Muscle of leg (tissue), 11 donors: Measurements from ENCODE around the gene TRAF7. TPM values are rescaled to one million over a fixed set of nuclear protein-coding genes. Genes with fewer than 3 reads are reported as not detected.
A peak's percentile ranks its signal among the peaks of the same experiment; 100 is the strongest.

ENCODE experiments used
- DNase-seq: peaks from one replicate; pipeline ENCODE4 v3.0.0; 2013
- H3K27ac ChIP-seq: one replicate; pipeline ENCODE4 v1.5.1; 2013; ENCODE audit warnings: mild to moderate bottlenecking, low read length, control low read depth
- H3K27me3 ChIP-seq: one replicate; pipeline ENCODE4 v1.6.1; 2013; ENCODE audit warnings: low read length; ENCODE audit not compliant: control insufficient read depth, insufficient read depth
- H3K36me3 ChIP-seq: one replicate; pipeline ENCODE4 v1.6.1; 2013; ENCODE audit warnings: low read length; ENCODE audit not compliant: control insufficient read depth, insufficient read depth
- H3K4me1 ChIP-seq: one replicate; pipeline ENCODE4 v1.6.1; 2013; ENCODE audit warnings: low read length; ENCODE audit not compliant: control insufficient read depth, insufficient read depth
- H3K4me3 ChIP-seq: one replicate; pipeline ENCODE4 v1.5.1; 2013; ENCODE audit warnings: low read length, control low read depth
- H3K9me3 ChIP-seq: replicated peaks from 2 replicates; pipeline ENCODE4 v1.6.1; 2013; ENCODE audit warnings: low read depth, low read length; ENCODE audit not compliant: control insufficient read depth
- WGBS: methylation state at CpG from one replicate; pipeline ENCODE4 v1.1.5; 2013; ENCODE audit warnings: missing lambda C conversion rate; ENCODE audit not compliant: insufficient coverage; 5-methylcytosine and 5-hydroxymethylcytosine counted together
- polyA plus RNA-seq, 8 donors: library from polyadenylated mRNA; unstranded; fragments of 120-200 nt; gene quantifications; one replicate each; pipeline versions ENCODE4 v1.2.1 to v1.2.3, GENCODE V29; 2013; ENCODE audit warnings: inconsistent platforms in 1 of 8, low replicate concordance in 1 of 8; ENCODE audit not compliant: insufficient read length in 8 of 8, insufficient read depth in 1 of 8
- total RNA-seq: library from RNA; stranded (reverse); fragments of 120-200 nt; gene quantifications from one replicate; pipeline ENCODE4 v1.2.4, GENCODE V29; 2013

TRAF7 gene
- total and polyA plus RNA-seq, 9 donors: 29.0 to 52.6 (median 44.5) TPM

DNA sequence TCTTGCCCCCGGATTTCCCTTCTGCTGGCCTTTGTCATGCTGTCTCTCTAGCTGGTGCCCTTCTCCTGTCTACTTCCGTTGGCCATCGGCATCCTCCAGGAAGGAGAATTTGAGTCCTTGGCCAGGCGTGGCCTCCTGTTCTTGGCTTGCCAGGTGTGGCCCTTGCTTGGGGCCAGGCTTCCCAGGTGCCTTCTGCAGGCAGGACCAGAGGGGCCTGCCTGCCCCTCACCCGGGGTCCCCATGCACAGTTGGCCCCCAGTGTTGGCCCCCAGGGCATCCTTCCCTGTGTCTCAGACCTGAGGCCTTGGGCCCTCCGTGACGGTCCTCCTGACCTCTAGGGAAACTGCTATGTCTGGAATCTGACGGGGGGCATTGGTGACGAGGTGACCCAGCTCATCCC lies 52.3 kb downstream of the TRAF7 start:
- Histone ChIP-seq H3K4me3 (no peak overlapping the region), H3K27ac (no peak overlapping the region), H3K36me3 (peaks cover 43% of the 10 kb centered on the region), H3K9me3 (no peaks in the 10 kb centered on the region), H3K4me1 (peaks cover 56% of the 10 kb centered on the region), H3K27me3 (no peaks in the 10 kb centered on the region)
- 89% methylated on average over 5 of the region's 9 CpGs for WGBS
- DNase-seq: no peak

DNA sequence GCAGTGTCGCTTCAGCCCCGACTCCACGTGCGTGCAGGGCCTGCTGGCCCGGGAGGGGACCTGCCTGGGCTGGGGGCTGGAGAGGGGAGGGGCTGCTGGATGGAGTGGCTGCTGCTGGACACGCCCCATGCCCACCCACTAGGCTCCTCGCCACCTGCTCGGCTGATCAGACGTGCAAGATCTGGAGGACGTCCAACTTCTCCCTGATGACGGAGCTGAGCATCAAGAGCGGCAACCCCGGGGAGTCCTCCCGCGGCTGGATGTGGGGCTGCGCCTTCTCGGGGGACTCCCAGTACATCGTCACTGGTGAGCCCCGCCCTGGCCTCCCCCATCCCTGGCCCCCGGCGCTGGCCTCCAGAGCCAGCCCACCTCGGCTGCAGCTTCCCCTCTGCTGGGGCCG lies 52.7 kb downstream of the TRAF7 start:
- Histone ChIP-seq H3K27ac (no peak overlapping the region), H3K9me3 (no peaks in the 10 kb centered on the region), H3K36me3 (peaks cover 43% of the 10 kb centered on the region), H3K4me1 (peaks cover 61% of the 10 kb centered on the region), H3K4me3 (no peak overlapping the region), H3K27me3 (no peaks in the 10 kb centered on the region)
- 53% methylated on average over 21 of the region's 23 CpGs for WGBS
- DNase-seq: no peak

DNA sequence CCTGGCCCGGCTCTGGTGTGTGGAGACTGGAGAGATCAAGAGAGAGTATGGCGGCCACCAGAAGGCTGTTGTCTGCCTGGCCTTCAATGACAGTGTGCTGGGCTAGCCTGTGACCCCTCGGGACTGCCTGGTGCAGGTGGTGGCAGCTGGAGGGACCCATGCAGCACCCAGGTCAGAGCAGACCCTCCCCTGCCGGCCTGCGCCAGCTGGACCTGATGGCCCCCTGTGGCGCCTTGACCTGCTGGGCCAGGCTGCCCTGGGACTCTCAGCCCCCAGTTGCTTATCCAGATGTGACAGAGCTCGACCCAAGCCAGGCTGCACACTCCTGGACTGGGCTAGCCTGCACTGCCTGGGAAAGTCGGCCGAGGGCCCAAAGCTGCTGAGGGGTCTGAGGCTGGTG lies 53.2 kb downstream of the TRAF7 start:
- no peaks in the 10 kb centered on the region for H3K9me3 ChIP-seq
- peaks cover 65% of the 10 kb centered on the region for H3K4me1 ChIP-seq
- no peak for DNase-seq
- WGBS: 85% methylated on average over 7 of the region's 9 CpGs
- peaks cover 43% of the 10 kb centered on the region for H3K36me3 ChIP-seq
- H3K27me3 ChIP-seq: no peaks in the 10 kb centered on the region
- no peak overlapping the region for H3K27ac ChIP-seq
- H3K4me3 ChIP-seq: no peak overlapping the region

DNA sequence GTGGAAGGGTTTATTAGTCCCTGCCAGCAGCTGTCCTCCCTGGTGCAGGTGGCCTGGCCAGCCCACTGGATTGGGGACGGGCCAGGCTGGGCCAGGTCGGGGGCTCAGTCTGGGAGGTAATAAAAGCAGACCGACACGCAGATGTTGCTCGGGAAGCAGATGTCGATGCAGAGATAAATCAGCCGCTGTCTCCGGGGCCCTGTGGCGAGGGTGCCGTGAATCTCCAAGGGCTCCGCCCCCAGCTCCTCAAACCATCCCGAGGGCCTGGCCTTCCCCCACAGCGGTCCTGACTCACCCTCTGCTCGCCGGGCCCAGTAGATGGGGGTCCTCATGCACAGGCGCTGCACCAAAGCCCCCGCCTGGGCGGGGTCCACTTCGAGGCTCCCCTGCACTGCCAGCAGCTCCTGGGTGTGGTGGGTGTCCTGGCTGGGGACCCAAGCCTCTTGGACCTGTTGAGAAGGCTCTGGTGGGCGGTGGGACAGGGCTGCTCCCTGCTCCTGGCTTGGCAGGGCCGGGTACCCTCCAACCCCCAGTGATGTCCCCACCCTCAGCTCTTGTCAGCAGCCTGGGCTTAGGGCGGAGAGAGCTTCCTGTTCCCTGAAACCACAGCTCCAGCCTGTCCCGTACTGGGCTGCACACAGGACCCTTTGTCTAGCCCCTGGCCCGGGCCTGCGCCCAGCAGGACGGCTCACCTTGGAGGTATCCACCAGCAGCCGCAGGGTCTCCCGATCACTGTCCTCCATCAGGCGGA lies 53.9 kb downstream of the TRAF7 start:
- Histone ChIP-seq H3K27ac (no peak overlapping the region), H3K4me1 (peaks cover 66% of the 10 kb centered on the region)
- WGBS: 65% methylated on average over 29 of the region's 29 CpGs

DNA sequence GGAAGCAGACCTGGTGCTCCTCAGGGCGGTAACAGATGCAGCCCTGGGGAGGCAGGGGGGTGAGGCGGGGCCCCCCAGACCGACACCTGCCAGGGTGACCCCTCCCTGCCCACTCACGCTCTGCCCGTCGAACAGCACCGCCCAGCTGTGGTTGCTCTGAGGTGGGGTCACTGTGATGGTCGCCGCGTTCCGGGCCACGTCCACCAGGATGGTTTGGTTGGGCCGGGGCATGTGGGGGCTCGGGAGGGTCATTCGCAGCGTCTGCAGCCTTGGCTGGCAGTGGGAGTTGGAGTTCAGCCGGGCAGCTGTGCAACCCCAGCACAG lies 54.4 kb downstream of the TRAF7 start:
- H3K9me3 ChIP-seq: no peaks in the 10 kb centered on the region
- H3K4me1 ChIP-seq: peaks cover 61% of the 10 kb centered on the region
- 81% methylated on average over 13 of the region's 17 CpGs for WGBS
- no peak overlapping the region for H3K4me3 ChIP-seq
- DNase-seq: no peak
- H3K27ac ChIP-seq: no peak overlapping the region
- H3K36me3 ChIP-seq: peaks cover 43% of the 10 kb centered on the region
- no peaks in the 10 kb centered on the region for H3K27me3 ChIP-seq

More for the DNA sequence above, 53.9 kb downstream of the TRAF7 start:
- H3K4me3 ChIP-seq: no peak overlapping the region
- peaks cover 43% of the 10 kb centered on the region for H3K36me3 ChIP-seq
- DNase-seq: no peak
- no peaks in the 10 kb centered on the region for H3K27me3 ChIP-seq
- no peaks in the 10 kb centered on the region for H3K9me3 ChIP-seq

DNA sequence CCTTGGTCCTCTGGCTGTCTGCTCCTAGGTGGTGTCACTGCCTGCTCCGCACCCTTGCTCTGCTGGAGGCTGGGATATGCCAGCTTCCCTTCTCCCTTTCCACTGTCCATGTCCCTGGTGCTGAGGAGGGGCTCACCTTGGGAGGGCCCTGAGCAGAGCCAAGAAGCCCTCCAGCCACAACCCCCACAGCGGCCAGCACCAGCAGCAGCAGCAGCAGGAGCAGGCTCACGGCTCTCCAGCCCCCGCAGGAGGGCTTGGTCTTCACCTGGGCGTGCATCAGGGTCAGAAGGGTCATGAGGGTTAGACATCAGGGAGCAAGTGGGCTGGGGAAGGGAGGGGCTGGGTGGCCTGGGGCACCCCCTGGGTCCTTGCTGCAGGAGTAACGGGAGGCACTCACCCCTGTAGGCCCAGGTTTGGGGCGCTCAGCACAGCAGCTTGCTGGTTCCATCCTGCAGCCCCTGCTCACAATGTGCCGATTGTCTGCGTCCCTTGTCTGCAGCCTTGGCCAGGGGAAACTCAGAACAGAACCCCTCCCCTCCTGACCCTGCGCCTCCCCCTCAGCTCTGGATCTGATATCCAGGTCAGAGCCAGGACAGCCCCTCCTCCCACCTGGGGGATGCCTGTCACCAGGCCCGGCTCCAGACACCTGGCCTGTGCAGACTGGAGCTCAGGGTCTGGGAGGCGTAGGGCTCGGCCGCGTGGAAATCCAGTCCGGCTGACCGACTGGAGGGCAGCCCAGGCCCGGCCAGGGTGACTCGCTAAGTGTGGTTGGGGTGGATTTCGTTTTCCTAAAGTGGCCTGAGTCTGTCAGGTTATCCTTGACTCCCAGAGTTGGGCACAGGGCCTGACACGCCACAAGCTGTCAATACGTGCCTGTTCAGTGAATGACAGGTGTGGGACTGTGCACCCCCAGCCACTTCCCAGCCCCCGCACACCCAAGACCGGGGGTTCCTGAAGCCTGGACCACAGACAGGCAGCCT lies 55.1 kb downstream of the TRAF7 start, which contains the start of gene BRICD5:
Gene BRICD5, minus strand, starts transcription at position 478 of the 980 bp plus-strand sequence. Its CDS starts 30 bp downstream, at position 448.
- no peak for DNase-seq
- Histone ChIP-seq H3K36me3 (peaks cover 43% of the 10 kb centered on the region), H3K4me1 (peaks cover 61% of the 10 kb centered on the region), H3K9me3 (no peaks in the 10 kb centered on the region), H3K27ac (peak within 1 kb of the TSS; percentile 68), H3K4me3 (no peak within 1 kb of the TSS), H3K27me3 (no peaks in the 10 kb centered on the region)
- 48% methylated on average over 16 of the region's 24 CpGs for WGBS

DNA sequence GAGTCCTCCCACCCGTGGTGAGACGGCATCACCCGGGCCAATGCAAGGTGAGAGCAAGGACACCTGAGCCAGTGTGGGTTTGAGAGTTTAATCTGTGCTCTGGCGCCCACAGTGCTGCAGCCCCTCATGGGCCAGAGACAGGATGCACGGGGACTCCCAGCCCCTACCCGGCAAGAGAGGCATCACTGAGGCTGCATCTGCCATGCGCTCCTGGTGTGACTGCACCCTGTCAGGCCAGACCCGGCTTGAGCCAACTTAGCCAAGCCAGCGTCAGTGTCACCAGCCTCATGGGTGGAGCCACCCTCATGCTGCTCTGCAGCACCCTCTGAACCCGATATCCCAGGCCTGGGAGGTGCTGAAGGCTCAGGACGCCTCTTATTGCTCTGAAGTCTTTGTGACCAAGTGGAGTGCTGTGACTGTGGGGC lies 56.4 kb downstream of the TRAF7 start:
- no peaks in the 10 kb centered on the region for H3K27me3 ChIP-seq
- H3K36me3 ChIP-seq: peaks cover 39% of the 10 kb centered on the region
- no peaks in the 10 kb centered on the region for H3K9me3 ChIP-seq
- H3K27ac ChIP-seq: peak overlapping the region; percentile 68
- 79% methylated on average over 9 of the region's 11 CpGs for WGBS
- DNase-seq: no peak
- no peak overlapping the region for H3K4me3 ChIP-seq
- peaks cover 50% of the 10 kb centered on the region for H3K4me1 ChIP-seq

DNA sequence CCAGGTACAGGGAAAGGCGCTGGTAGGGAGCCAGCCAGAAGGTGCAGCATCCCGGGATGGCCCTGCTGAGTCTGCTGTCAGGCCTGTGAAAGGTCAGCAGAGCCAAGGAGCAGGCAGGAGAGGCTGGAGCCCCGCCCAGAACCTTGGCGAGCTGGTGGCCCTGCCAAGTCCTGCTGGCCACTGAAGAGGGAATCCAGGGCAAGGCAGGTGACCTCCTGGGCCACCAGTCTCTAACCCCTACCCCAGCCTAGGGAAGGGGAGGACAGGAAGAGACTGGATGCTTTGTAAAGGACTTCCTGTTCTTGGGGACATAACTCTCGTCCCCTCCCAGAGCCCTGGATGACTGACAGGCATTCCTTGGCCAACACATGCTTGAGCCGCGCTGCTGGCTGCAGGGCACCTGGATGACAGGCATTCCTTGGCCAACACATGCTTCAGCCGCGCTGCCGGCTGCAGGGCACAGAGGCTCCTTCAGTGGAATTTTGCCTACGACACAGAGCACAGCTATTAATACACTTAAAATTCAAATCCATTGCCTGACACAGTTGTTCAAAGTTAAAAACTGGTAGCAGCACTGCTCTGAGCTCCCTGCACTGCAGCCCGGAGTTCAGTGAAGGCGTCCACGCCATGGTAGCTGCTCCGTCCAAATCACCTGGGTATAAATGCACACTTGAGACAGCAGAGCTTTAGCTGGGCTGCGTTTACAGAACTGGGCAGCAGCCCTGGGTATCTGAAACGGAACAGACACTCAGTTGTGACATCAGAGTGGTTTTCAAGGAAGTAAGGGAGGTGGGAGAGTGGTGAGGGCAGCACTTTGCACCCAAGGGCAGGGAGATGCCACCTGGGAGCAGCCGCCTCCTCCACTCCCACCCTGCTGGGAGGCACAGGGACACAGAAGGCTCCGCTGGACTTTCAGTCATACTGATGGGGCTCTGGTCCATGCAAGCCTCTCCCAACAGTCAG lies 57.1 kb downstream of the TRAF7 start:
- DNase-seq: peak; percentile 74
- Histone ChIP-seq H3K36me3 (peaks cover 32% of the 10 kb centered on the region), H3K27me3 (no peaks in the 10 kb centered on the region), H3K4me3 (peak overlapping the region; percentile 47), H3K4me1 (peaks cover 50% of the 10 kb centered on the region), H3K9me3 (no peaks in the 10 kb centered on the region), H3K27ac (peak overlapping the region; percentile 69)
- WGBS: 73% methylated on average over 17 of the region's 19 CpGs

DNA sequence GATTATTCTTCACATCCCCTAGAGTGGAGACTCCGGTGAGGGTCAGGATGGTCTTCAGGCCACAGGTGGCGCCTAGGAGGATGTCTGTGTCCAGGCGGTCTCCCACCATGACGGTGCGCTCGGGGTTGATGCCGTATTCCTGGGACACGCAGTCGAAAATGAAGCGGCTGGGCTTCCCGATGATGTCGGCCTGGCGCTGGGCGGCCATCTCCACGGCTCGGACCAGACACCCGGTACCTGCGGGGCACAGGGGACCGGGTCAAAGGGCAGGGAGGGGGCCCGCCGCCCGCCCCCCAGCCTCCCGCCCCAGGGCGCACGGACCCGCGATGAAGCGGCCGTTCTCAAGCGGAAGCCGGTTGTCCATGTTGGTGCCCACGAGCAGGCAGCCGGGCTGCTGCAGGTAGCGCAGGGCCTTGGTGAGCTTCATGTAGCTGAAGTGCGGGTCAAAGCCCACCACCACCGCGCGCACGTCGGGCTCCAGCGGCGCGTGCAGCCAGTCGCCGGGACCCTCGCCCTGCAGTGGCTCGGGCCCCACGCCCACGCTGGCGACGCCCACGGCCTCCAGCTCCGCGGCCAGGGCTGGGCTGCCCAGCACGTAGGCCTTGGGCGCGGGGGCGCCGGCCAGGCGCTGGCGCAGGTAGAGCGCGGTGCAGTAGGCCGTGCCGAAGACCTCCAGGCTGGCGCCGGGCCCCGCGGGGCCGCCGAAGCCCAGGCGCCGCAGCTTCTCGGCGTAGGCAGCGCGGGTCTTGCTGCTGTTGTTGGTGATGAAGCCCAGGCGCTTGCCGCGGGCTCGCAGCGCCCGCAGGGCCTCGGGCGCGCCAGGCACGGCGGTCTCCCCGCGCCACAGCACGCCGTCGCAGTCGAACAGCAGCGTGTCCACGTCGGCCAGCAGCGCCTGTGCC lies 58.5 kb downstream of the TRAF7 start:
- DNase-seq: no peak
- peaks cover 43% of the 10 kb centered on the region for H3K4me1 ChIP-seq
- WGBS: under 1% methylated on average over 98 of the region's 98 CpGs
- H3K9me3 ChIP-seq: no peaks in the 10 kb centered on the region
- peaks cover 17% of the 10 kb centered on the region for H3K36me3 ChIP-seq
- H3K4me3 ChIP-seq: peak overlapping the region; percentile 47
- peak overlapping the region; percentile 69 for H3K27ac ChIP-seq
- H3K27me3 ChIP-seq: no peaks in the 10 kb centered on the region
